NB4 (cell line): ENCODE measurements around the gene GLYR1.

Experiments used
- DNase-seq: peaks from one replicate; pipeline ENCODE4 v3.0.0; 2010; ENCODE audit warnings: low read depth
- H3K4me3 ChIP-seq: one replicate; pipeline ENCODE4 v1.5.1; 2011; ENCODE audit warnings: mild to moderate bottlenecking, low read depth, low read length, moderate library complexity
- MYC ChIP-seq: IDR thresholded peaks from 2 replicates; pipeline ENCODE4 v1.6.1; 2011; ENCODE audit warnings: low read depth, low read length
- POLR2A ChIP-seq: IDR thresholded peaks from 2 replicates; pipeline ENCODE4 v1.6.1; 2011; ENCODE audit warnings: mild to moderate bottlenecking; ENCODE audit not compliant: insufficient read length; ENCODE audit errors: extremely low read depth
- TF ChIP-seq, protein P1 (sequence below): IDR thresholded peaks from 2 replicates; pipeline ENCODE4 v1.6.1; 2011; ENCODE audit warnings: low read depth, low read length
- TF ChIP-seq, protein P2 (sequence below): IDR thresholded peaks from one replicate; pipeline ENCODE4 v1.5.1; 2012; ENCODE audit warnings: low read depth, low read length

GLYR1 gene

DNA sequence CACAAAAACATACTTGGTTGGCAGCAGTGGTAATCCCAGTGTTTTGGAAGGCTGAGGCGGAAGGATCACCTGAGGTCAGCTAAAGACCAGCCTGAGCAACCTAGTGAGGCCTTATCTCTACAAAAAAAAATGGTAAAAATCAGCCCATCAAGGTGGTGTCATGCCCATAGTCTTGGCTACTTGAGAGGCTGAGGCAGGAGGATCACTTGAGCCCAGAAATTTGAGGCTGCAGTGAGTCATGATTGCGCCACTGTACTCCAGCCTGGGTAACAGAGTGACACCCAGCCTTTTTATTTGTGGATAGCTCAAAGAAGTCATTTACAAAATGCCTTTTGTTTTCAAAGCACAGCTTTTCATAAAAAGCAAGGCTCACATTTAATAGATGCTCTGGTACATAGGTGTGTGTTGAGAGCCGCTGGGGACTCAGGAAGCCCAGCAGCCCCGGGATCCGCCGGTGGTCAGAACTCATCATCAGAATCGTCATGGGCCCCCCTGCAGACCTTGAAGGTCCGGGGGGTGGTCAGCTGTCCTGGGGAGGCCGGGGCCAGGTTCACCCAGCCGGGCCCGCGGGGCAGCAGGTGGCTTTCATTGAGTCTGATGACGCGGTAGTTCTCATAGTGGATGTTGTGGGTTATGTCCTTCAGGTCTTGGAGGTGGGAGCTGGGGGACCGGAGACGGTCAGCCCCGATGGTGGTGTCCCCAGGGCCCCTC, 69.6 kb downstream of the GLYR1 start:
- DNase-seq, result no peak
- TF ChIP-seq, protein P1, sequence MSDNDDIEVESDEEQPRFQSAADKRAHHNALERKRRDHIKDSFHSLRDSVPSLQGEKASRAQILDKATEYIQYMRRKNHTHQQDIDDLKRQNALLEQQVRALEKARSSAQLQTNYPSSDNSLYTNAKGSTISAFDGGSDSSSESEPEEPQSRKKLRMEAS, result no peak
- TF ChIP-seq MYC, result no peak
- TF ChIP-seq POLR2A, result no peak
- TF ChIP-seq, protein P2, sequence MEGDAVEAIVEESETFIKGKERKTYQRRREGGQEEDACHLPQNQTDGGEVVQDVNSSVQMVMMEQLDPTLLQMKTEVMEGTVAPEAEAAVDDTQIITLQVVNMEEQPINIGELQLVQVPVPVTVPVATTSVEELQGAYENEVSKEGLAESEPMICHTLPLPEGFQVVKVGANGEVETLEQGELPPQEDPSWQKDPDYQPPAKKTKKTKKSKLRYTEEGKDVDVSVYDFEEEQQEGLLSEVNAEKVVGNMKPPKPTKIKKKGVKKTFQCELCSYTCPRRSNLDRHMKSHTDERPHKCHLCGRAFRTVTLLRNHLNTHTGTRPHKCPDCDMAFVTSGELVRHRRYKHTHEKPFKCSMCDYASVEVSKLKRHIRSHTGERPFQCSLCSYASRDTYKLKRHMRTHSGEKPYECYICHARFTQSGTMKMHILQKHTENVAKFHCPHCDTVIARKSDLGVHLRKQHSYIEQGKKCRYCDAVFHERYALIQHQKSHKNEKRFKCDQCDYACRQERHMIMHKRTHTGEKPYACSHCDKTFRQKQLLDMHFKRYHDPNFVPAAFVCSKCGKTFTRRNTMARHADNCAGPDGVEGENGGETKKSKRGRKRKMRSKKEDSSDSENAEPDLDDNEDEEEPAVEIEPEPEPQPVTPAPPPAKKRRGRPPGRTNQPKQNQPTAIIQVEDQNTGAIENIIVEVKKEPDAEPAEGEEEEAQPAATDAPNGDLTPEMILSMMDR, result no peak
- no peak overlapping the region for H3K4me3 ChIP-seq

DNA sequence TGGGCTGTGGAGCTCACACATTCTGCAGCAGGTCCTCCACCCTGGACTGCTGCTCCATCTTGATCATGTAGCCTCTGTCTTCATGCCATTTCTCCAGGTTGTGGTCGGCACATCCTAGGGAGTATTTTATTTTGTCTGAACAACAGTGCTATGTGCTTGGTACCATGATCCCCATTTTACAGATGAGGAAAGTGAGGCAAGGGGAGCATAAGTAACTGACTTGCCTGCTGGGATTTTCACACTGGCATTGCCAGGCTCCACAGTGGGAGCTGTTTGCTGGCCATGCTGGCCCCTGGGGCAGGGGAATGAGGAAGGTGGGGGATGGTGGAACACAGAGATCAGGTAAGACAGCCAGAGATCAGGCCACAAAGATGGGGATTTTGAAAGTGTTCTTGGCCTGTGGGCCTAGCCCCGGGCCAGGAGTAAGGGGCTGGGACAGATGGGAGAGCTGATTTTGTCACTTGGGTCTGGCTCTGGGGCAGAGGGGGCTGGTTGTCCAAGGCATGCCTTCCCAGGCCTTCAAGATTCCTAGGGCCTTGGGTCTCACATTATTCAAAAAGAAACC, 70.9 kb downstream of the GLYR1 start:
- no peak overlapping the region for H3K4me3 ChIP-seq
- no peak for DNase-seq
- TF ChIP-seq, protein P1, result no peak
- no peak for TF ChIP-seq MYC
- no peak for TF ChIP-seq POLR2A
- TF ChIP-seq, protein P2, result no peak

DNA sequence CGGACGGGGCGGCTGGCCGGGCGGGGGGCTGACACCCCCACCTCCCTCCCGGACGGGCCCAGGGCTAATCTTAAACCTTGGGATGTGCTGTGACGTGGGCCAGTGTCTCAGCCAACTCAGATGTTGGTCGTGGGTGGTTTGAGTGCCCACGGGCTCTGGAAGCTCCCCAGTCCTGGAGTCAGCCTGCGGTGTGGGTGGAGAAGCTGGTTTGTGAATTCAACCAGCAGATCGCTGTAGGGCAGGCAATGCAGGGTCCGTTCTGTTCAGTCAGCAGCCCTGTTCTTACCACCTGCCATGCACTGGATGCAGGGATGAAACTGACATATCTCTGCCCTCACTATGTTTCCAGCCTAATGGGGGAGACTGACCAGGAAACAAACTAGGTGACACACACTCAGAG, 72.1 kb downstream of the GLYR1 start:
- no peak overlapping the region for H3K4me3 ChIP-seq
- DNase-seq, result no peak
- TF ChIP-seq POLR2A (no peak), MYC (no peak)

DNA sequence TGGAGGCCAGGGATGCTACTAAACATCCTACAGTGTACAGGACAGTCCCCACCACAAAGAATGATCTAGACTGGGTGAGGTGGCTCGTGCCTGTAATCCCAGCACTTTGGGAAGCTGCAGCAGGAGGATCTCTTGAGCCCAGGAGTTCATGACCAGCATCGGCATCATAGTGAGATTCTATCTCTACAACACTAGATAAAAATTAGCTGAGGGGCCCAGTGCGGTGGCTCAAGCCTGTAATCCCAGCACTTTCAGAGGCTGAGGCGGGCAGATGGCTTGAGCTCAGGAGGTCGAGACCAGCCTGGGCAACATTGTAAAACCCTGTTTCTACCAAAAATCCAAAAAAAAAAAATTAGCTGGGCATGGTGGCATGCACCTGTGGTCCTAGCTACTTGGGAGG, 74.7 kb downstream of the GLYR1 start:
- H3K4me3 ChIP-seq, result no peak overlapping the region
- DNase-seq, result no peak
- TF ChIP-seq, protein P1, result no peak
- TF ChIP-seq MYC (no peak), POLR2A (no peak)
- TF ChIP-seq, protein P2, result no peak

DNA sequence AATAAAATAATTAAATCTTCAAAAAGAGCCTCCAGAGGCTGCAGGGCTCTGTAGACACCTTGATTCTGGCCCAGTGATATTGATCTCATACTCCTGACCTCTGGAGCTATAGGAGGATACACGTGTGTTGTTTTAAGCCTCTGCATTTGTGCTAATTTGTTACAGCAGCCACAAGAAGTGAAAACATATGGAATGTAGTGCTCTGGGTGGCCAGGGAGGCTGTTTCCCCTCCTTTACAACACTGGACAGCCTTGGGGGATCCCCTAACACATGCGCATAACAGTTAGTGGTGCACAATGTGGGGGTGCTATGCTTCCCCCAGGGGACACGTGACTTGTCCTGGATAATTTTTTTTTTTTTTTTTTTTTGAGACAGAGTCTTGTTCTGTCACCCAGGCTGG, 75.4 kb downstream of the GLYR1 start:
- DNase-seq, result no peak
- no peak for TF ChIP-seq POLR2A
- no peak overlapping the region for H3K4me3 ChIP-seq

DNA sequence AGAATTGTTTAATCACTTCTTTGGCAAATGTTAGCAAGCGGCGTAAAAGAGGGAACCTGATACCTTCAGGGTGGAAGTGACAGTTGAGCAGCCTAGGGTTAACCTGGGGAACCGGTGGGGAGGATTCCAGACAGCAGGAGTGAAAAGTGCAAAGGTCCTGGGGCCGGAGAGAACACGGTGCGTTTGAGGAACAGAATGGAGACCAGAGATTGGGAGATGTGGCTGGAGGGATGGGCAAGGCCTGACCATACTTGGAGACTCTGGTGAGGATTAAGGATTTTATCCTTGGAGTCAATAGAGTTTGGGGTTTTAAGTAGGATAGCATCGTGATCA, 77.8 kb downstream of the GLYR1 start:
- peak overlapping the region; percentile 93 for H3K4me3 ChIP-seq
- TF ChIP-seq POLR2A (no peak), MYC (no peak)
- TF ChIP-seq, protein P2, result no peak
- TF ChIP-seq, protein P1, result no peak
- no peak for DNase-seq

DNA sequence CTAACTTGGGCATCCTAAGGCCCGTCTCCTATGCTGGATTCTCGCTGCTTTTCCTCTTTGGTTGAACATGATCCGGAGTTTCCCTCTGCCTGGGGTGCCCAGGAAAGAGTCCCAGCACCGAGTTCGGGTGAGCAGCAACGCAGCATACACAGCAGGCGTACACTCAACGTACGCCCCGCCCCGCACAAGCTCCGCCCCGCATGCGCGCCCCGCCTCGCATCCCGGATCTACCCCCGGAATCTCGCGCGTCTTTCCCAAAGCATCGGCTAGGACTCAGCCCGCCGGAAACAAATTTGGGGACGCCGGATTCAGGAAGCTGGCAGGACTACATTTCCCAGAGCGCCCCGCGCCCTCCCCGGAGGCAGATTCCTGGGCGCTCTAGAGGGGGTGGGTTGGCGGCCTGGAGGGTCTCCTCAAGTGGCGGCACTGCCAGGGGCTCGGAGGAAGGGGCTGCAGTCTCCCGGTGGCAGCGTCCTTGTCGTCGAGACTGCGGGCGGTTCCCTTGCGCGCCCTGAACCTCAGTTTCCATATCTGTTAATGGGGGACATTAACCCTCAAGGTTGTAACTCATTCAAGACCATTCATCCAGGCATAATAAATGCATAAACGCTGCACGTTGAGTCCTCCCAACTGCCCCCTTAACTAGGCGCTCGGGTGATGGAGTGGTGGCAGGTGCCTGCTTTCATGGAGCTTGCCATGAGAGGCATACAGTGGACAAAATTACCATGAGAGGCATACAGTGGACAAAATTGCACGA, 78.4 kb downstream of the GLYR1 start:
- H3K4me3 ChIP-seq, result peak overlapping the region; percentile 93

More for the DNA sequence above, 78.4 kb downstream of the GLYR1 start:
- TF ChIP-seq, protein P2, result no peak
- TF ChIP-seq, protein P1, result 0 out of 2 replicates have a peak, but pooled peaks have one; percentile 30
- TF ChIP-seq POLR2A (peak; percentile 68), MYC (peak; percentile 48)
- peak; percentile 94 for DNase-seq
